ENCODE results near the gene RHEX.

DNA sequence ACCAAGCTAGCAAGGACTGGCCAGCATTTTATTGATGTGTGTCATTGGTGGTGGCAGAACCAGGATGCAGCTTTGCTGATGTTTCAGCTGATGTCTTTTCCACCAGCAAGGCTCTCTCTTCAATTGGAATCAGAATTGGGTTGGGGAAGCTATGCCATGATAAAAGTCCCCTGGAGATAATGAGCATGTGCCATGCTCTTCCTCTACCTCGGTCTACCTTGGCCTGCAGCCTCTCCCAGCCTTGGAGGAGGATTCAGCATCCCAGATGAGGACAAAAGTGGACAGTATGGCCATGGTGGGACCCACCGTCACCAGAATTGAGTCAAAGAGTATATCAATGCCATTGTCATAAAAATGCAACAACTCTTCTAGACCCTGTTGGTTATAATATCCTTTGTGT is 55.7 kb downstream of the RHEX start:
- TF ChIP-seq, protein P1, sequence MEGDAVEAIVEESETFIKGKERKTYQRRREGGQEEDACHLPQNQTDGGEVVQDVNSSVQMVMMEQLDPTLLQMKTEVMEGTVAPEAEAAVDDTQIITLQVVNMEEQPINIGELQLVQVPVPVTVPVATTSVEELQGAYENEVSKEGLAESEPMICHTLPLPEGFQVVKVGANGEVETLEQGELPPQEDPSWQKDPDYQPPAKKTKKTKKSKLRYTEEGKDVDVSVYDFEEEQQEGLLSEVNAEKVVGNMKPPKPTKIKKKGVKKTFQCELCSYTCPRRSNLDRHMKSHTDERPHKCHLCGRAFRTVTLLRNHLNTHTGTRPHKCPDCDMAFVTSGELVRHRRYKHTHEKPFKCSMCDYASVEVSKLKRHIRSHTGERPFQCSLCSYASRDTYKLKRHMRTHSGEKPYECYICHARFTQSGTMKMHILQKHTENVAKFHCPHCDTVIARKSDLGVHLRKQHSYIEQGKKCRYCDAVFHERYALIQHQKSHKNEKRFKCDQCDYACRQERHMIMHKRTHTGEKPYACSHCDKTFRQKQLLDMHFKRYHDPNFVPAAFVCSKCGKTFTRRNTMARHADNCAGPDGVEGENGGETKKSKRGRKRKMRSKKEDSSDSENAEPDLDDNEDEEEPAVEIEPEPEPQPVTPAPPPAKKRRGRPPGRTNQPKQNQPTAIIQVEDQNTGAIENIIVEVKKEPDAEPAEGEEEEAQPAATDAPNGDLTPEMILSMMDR (IDR thresholded peaks at IDR 0.05): no peak
- TF ChIP-seq, protein P2, sequence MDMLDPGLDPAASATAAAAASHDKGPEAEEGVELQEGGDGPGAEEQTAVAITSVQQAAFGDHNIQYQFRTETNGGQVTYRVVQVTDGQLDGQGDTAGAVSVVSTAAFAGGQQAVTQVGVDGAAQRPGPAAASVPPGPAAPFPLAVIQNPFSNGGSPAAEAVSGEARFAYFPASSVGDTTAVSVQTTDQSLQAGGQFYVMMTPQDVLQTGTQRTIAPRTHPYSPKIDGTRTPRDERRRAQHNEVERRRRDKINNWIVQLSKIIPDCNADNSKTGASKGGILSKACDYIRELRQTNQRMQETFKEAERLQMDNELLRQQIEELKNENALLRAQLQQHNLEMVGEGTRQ (IDR thresholded peaks at IDR 0.05): no peak
- TF ChIP-seq NFE2L2 (conservative IDR thresholded peaks at IDR 0.05; ENCODE audit: low read length) (no peak), ZNF302 (CRISPR knock-in tag; IDR thresholded peaks at IDR 0.05) (no peak), MYC (IDR thresholded peaks at IDR 0.05; ENCODE audit: borderline replicate concordance, low read length) (no peak)

All from A549 (cell line).